GM23248 (cell line): ENCODE results near the gene KRTAP1-1.
"Not testable (repeated sequence)": the region's sequence is repeated elsewhere in the genome, so short reads cannot be mapped to it uniquely, and the experiment has no call there.

Experiments
- EZH2 ChIP-seq: fragments of 200-600 bp; sonication (generic); IDR thresholded peaks from 2 replicates; pipeline ENCODE4 v1.6.1; 2018; ENCODE audit warnings: antibody characterized with exemption, mild to moderate bottlenecking; ENCODE audit not compliant: insufficient read depth, poor library complexity, severe bottlenecking
- EZH2phosphoT487 ChIP-seq: fragments of 200-600 bp; sonication (generic); IDR thresholded peaks from 2 replicates; pipeline ENCODE4 v1.6.1; 2018; ENCODE audit warnings: antibody characterized with exemption, moderate library complexity, mild to moderate bottlenecking, low read depth; ENCODE audit not compliant: insufficient read depth

DNA sequence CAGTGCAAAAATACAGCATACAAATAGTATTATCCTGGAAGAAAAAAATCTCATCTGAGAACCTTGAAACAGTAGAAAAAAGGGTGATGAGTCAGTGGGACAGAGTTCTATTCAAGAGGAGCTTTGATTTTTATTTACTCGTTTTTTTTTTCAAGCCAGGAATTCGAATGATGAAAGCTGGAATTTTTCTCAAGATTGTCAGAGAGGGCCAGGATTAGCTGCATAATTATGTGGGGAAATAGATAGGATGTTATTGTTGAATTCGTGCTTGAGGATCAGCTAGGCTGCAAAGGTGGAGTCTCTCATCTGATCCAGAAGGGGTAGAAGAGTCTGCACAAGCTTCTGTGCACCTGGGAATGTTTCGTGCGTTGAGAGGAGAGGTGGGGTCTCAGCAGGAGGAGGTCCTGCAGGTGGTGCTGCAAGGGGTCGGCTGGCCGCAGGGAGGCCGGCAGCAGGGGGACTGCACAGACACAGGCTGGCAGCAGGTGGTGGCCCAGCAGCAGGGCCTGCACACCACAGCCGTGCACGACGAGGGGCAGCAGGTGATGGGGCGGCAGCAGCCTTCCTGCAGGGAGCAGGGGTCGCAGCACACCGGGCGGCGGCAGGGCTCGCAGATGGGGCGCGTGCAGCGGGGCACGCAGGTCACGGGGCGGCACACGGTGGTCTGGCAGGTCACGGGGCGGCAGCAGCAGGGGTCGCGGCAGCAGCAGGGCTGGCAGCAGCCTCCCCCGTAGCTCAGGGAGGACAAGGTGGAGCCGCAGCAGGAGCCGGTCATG lies 18.2 kb upstream of the KRTAP1-1 start:
- TF ChIP-seq EZH2, EZH2phosphoT487: not testable (repeated sequence)
